Lower leg skin (tissue), 4 donors: ENCODE measurements around the gene RBM33. TPM values are rescaled to one million over a fixed set of nuclear protein-coding genes. Genes with fewer than 3 reads are reported as not detected.
"Not testable (repeated sequence)": the region's sequence is repeated elsewhere in the genome, so short reads cannot be mapped to it uniquely, and the experiment has no call there.

Experiments
- DNase-seq, 2 donors: peaks; one replicate each; pipeline ENCODE4 v3.0.0-alpha.2; 2019; ENCODE audit warnings: low spot score in 2 of 2
- H3K4me3 ChIP-seq: fragments of 200-600 bp; sonication (generic); 2 replicates; pipeline ENCODE4 v1.5.1; 2017; ENCODE audit warnings: mild to moderate bottlenecking, low read depth; ENCODE audit not compliant: poor library complexity, severe bottlenecking
- POLR2A ChIP-seq, 2 donors: fragments of 450-650 bp; IDR thresholded peaks; one replicate each; pipeline ENCODE4 v1.6.1; 2016 to 2017; ENCODE audit warnings: antibody characterized with exemption in 2 of 2, mild to moderate bottlenecking in 1 of 2, moderate library complexity in 1 of 2
- WGBS, 2 donors: methylation state at CpG; one replicate each; pipeline ENCODE4 v1.1.5; 2018; 5-methylcytosine and 5-hydroxymethylcytosine counted together
- intact Hi-C: fragments of 100-400 bp; cut with DNase I; formaldehyde crosslinking; loops from one replicate; pipeline ENCODE4 v1.15.0; 2023; ENCODE audit warnings: low total_unique reads
- total RNA-seq, 4 donors: library from RNA; depleted of rRNA; stranded (reverse); fragments of >200 nt; gene quantifications; one replicate each; pipeline ENCODE4 v1.1.0, GENCODE V29; 2016
- TF ChIP-seq, protein P1 (sequence below), 3 donors: fragments of 450-650 bp; IDR thresholded peaks; one replicate each; pipeline ENCODE4 v1.5.1; 2016; ENCODE audit warnings: antibody characterized with exemption in 3 of 3, mild to moderate bottlenecking in 3 of 3, moderate library complexity in 2 of 3

The RBM33 gene
- total RNA-seq, 4 donors from 2014 or later, result 35.8 to 83.9 (median 56.7) TPM

DNA sequence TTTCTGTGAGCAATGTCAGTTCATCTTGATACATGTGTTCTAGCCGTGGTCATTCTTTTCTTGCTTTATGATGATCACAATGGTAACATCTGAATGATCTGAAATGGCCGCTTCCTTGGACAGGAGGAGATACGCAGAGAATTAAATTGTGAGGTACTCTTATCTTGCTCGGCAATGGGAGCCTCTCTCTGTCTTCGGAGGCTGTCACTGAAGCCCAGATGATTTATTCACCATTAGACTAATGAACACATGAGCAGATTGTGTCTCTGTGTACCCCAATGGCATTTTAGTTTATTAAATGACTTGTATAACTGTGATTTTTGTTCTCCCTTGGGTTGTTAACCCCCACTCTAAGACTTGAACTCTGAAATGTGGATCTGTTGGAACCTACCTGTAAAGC is 38.6 kb downstream of the RBM33 start:
- TF ChIP-seq POLR2A (IDR thresholded peaks at IDR 0.05), result no peak
- TF ChIP-seq, protein P1, sequence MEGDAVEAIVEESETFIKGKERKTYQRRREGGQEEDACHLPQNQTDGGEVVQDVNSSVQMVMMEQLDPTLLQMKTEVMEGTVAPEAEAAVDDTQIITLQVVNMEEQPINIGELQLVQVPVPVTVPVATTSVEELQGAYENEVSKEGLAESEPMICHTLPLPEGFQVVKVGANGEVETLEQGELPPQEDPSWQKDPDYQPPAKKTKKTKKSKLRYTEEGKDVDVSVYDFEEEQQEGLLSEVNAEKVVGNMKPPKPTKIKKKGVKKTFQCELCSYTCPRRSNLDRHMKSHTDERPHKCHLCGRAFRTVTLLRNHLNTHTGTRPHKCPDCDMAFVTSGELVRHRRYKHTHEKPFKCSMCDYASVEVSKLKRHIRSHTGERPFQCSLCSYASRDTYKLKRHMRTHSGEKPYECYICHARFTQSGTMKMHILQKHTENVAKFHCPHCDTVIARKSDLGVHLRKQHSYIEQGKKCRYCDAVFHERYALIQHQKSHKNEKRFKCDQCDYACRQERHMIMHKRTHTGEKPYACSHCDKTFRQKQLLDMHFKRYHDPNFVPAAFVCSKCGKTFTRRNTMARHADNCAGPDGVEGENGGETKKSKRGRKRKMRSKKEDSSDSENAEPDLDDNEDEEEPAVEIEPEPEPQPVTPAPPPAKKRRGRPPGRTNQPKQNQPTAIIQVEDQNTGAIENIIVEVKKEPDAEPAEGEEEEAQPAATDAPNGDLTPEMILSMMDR (IDR thresholded peaks at IDR 0.05), result no peak
- no peak overlapping the region for H3K4me3 ChIP-seq
- intact Hi-C loops, result no loop called here
- no peak for DNase-seq
- WGBS, 2 donors, result 93% methylated on average over 5 of the region's 5 CpGs

DNA sequence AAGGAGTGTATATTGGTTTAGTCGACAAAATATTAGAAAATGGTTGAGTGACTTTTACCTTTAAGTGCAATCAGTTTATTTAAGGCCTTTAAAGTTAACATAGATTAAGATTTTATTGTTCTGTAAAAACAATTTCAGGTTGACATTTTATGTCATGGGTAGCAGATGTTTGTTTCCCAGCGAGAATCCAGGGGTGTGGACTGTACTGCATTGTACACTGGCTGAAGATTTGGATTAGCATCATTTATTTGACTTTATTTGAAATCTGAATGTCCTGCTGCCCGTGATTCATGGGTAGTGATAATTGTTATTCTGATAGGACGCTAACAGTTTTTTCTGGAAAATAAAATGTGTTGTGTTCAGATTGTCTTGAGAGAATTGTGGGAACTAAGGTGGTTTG is 39.3 kb downstream of the RBM33 start:
- intact Hi-C loops, result no loop called here
- H3K4me3 ChIP-seq, result no peak overlapping the region
- TF ChIP-seq, protein P1 (IDR thresholded peaks at IDR 0.05), result no peak
- no peak for TF ChIP-seq POLR2A (IDR thresholded peaks at IDR 0.05)
- DNase-seq, result no peak
- WGBS, 2 donors, result 89 to 94% methylated on average over 4 of the region's 4 CpGs

DNA sequence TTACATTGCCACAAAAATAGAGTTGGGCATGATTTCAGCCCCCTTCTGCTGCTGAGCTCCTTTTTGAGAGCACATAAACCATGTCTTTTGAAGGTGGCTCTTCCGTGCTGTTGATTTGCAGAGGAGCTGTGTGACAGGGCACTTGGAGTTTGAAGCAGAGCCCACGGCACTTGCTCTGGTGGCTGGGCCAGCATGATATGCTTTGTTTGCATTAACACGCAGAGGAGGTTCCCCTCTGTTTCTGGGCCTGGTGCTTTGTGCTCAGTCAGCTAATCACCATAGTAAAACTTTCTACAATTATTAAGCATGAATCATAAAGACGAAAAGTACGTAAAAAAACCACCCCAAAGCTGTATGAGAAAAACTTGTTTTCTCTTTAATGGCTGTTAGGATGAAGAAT is 40.1 kb downstream of the RBM33 start:
- 81% methylated on average over 5 of the region's 5 CpGs for WGBS, 2 donors
- DNase-seq, result no peak
- no peak for TF ChIP-seq POLR2A (IDR thresholded peaks at IDR 0.05)
- TF ChIP-seq, protein P1 (IDR thresholded peaks at IDR 0.05), result no peak
- intact Hi-C loops, result no loop called here
- H3K4me3 ChIP-seq, result no peak overlapping the region

DNA sequence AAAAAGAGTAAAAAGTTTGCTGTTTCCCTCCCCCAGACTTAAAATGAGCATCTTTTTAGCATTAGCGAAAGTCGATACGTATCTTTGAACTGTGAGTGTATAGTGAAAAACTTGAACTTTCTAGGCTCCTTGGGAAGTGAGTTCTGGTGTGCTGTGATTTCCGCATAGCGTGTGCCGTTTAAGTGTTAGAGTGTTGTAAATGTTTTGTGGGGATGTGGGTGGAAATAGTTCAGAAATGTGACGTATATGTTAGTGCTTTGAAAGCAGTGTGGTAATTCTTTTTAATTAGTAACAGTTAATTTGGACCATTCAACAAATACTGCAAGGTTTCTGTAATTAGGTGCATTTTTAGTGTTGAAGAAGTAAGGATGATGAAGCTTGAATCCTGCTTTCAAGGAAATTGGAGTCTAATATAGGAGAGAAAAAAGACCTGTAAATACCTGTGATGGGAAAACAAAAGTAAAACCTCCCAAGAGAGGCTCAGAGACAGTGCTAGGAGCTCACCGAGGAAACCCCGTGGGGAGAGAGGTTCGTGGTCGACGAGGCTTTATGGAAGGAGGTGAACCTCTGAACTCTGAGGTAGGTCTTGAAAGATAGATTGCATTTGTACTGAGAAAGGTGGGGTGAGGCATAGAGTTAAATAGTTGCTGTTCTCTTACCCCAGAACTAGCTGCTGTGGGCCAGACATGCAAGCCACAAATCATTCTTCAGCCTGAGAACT is 40.8 kb downstream of the RBM33 start:
- no peak overlapping the region for H3K4me3 ChIP-seq
- DNase-seq, result no peak
- TF ChIP-seq POLR2A (IDR thresholded peaks at IDR 0.05), result no peak
- TF ChIP-seq, protein P1 (IDR thresholded peaks at IDR 0.05), result no peak
- WGBS, 2 donors, result 81 to 86% methylated on average over 12 of the region's 12 CpGs
- intact Hi-C loops, result no loop called here

DNA sequence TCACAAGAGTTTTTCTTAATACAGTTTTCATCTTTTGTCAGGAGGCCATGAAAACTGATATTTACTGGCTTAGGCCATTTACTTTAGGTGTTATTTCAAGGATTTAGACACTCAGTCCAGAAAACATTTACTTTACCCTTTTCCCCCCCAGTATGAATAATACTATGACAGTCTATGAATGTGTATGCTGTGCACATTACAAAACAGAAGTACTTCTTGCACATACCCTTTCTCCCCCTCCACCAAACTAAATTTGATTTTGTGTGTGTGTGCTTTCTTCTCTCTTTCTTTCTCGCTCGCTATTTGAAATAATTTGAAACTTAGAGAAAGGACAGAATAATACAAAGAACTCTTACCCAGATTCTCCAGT is 41.3 kb downstream of the RBM33 start:
- H3K4me3 ChIP-seq, result no peak overlapping the region
- TF ChIP-seq POLR2A (IDR thresholded peaks at IDR 0.05), result no peak
- TF ChIP-seq, protein P1 (IDR thresholded peaks at IDR 0.05), result no peak
- intact Hi-C loops, result no loop called here
- no peak for DNase-seq
- WGBS, 2 donors, result 90 to 94% methylated on average over 2 of the region's 2 CpGs

DNA sequence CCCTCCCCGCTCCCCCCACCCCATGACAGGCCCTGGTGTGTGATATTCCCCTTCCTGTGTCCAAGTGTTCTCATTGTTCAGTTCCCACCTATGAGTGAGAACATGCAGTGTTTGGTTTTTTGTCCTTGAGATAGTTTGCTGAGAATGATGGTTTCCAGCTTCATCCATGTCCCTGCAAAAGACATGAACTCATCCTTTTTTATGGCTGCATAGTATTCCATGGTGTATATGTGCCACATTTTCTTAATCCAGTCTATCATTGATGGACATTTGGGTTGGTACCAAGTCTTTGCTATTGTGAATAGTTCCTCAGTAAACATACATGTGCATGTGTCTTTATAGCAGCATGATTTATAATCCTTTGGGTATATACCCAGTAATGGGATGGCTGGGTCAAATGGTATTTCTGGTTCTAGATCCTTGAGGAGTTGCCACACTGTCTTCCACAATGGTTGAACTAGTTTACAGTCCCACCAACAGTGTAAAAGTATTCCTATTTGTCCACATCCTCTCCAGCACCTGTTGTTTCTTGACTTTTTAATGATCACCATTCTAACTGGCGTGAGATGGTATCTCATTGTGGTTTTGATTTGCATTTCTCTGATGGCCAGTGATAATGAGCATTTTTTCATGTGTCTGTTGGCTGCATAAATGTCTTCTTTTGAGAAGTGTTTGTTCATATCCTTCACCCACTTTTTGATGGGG is 42.3 kb downstream of the RBM33 start:
- H3K4me3 ChIP-seq, intact Hi-C loops, DNase-seq: not testable (repeated sequence)
- 50% methylated on average over 2 of the region's 2 CpGs for WGBS, 2 donors

DNA sequence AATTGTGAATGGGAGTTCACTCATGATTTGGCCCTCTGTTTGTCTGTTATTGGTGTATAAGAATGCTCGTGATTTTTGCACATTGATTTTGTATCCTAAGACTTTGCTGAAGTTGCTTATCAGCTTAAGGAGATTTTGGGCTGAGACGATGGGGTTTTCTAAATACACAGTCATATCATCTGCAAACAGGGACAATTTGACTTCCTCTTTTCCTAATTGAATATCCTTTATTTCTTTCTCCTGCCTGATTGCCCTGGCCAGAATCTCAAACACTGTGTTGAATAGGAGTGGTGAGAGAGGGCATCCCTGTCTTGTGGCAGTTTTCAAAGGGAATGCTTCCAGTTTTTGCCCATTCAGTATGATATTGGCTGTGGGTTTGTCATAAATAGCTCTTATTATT is 43.8 kb downstream of the RBM33 start:
- H3K4me3 ChIP-seq, DNase-seq, intact Hi-C loops: not testable (repeated sequence)
- WGBS, 2 donors, result 92 to 95% methylated on average over 2 of the region's 2 CpGs

DNA sequence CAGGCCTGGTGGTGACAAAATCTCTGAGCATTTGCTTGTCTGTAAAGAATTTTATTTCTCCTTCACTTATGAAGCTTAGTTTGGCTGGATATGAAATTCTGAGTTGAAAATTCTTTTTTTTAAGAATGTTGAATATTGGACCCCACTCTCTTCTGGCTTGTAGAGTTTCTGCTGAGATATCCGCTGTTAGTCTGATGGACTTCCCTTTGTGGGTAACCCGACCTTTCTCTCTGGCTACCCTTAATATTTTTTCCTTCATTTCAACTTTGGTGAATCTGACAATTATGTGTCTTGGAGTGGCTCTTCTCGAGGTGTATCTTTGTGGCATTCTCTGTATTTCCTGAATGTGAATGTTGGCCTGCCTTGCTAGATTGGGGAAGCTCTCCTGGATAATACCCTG is 46.2 kb downstream of the RBM33 start:
- 93 to 95% methylated on average over 3 of the region's 3 CpGs for WGBS, 2 donors
- DNase-seq, H3K4me3 ChIP-seq, intact Hi-C loops: not testable (repeated sequence)
